Renal cortex interstitium (tissue), 11 donors: ENCODE measurements around the gene TTC28. TPM values are rescaled to one million over a fixed set of nuclear protein-coding genes. Genes with fewer than 3 reads are reported as not detected.
"Not testable (repeated sequence)": the region's sequence is repeated elsewhere in the genome, so short reads cannot be mapped to it uniquely, and the experiment has no call there.

ENCODE experiments used
- DNase-seq, 11 donors: peaks; one replicate each; pipeline ENCODE4 v3.0.0-alpha.2; 2013; ENCODE audit warnings: low read depth in 9 of 11, low spot score in 4 of 11; ENCODE audit errors: extremely low read depth in 1 of 11
- polyA plus RNA-seq, 3 donors: library from polyadenylated mRNA; unstranded; fragments of 120-200 nt; gene quantifications; one replicate each; pipeline ENCODE4 v1.2.1, GENCODE V29; 2013; ENCODE audit not compliant: insufficient read length in 3 of 3

Gene TTC28
- polyA plus RNA-seq, 3 donors: 33.1 to 43.1 (median 35.9) TPM

- no peak for DNase-seq
Observed at GRCh38 chr22:28091486-28091885, 588.2 kb downstream of the TTC28 start.

GRCh38 chr22:28089541-28089940 is 590.1 kb downstream of the TTC28 start:
- not testable (repeated sequence) for DNase-seq

GRCh38 chr22:28077166-28077565 is 602.5 kb downstream of the TTC28 start:
- DNase-seq: no peak

GRCh38 chr22:28075358-28075981 is 604.2 kb downstream of the TTC28 start:
- DNase-seq: peak in 1 of 11 donors; percentile 43

- no peak for DNase-seq
Observed at GRCh38 chr22:28074526-28074925, 605.1 kb downstream of the TTC28 start.

- DNase-seq: no peak
Observed at GRCh38 chr22:28072066-28072465, 607.6 kb downstream of the TTC28 start.

GRCh38 chr22:28068826-28069225 is 610.8 kb downstream of the TTC28 start:
- DNase-seq: no peak

GRCh38 chr22:28064920-28065319 is 614.7 kb downstream of the TTC28 start:
- no peak for DNase-seq

- DNase-seq: no peak
Observed at GRCh38 chr22:28063656-28064055, 616.0 kb downstream of the TTC28 start.

- not testable (repeated sequence) for DNase-seq
Observed at GRCh38 chr22:28060594-28060993, 619.0 kb downstream of the TTC28 start.

GRCh38 chr22:28058036-28058435 is 621.6 kb downstream of the TTC28 start:
- no peak for DNase-seq

- no peak for DNase-seq
Observed at GRCh38 chr22:28054819-28055208, 624.8 kb downstream of the TTC28 start.

GRCh38 chr22:28053896-28054818 is 625.5 kb downstream of the TTC28 start:
- no peak for DNase-seq

GRCh38 chr22:28052825-28053269 is 626.8 kb downstream of the TTC28 start:
- no peak for DNase-seq

- peak in 6 of 11 donors; percentile 48 to 67 (median 60) for DNase-seq
Observed at GRCh38 chr22:28051787-28052356, 627.8 kb downstream of the TTC28 start.

- DNase-seq: no peak
Observed at GRCh38 chr22:28051091-28051786, 628.4 kb downstream of the TTC28 start.

GRCh38 chr22:28048529-28048928 is 631.1 kb downstream of the TTC28 start:
- DNase-seq: no peak

GRCh38 chr22:28047740-28048139 is 631.9 kb downstream of the TTC28 start:
- no peak for DNase-seq

GRCh38 chr22:28046100-28046499 is 633.5 kb downstream of the TTC28 start:
- no peak for DNase-seq
